GM23338 (cell line): ENCODE data around the gene ARHGEF28.

Source experiments
- CREB1 ChIP-seq: fragments of 250-450 bp; sonication (Bioruptor Pico); IDR thresholded peaks from 2 replicates; pipeline ENCODE4 v1.5.0; 2020; ENCODE audit warnings: low read depth, mild to moderate bottlenecking, moderate library complexity
- CTCF ChIP-seq, 2 experiments: fragments of 200-600 bp in 1 of 2; sonication (generic) in 1 of 2; conservative IDR thresholded peaks; 2 replicates each; pipeline versions ENCODE4 v1.5.1 to v1.6.1; 2016 to 2017; ENCODE audit warnings: antibody characterized with exemption in 2 of 2, low read depth in 2 of 2, mild to moderate bottlenecking in 2 of 2, moderate library complexity in 1 of 2
- ETS1 ChIP-seq: IDR thresholded peaks from 2 replicates; pipeline ENCODE4 v1.6.1; 2016; ENCODE audit warnings: antibody characterized with exemption
- EZH2 ChIP-seq: fragments of 200-600 bp; sonication (generic); IDR thresholded peaks from one replicate; pipeline ENCODE4 v1.8.0; 2017; ENCODE audit warnings: antibody characterized with exemption, mild to moderate bottlenecking, low read depth; ENCODE audit not compliant: unreplicated experiment
- EZH2phosphoT487 ChIP-seq: fragments of 200-600 bp; sonication (generic); IDR thresholded peaks from one replicate; pipeline ENCODE4 v1.8.1; 2018; ENCODE audit warnings: antibody characterized with exemption; ENCODE audit not compliant: unreplicated experiment
- JUNB ChIP-seq: IDR thresholded peaks from one replicate; pipeline ENCODE4 v1.6.1; 2016; ENCODE audit warnings: antibody characterized with exemption; ENCODE audit not compliant: unreplicated experiment
- NANOG ChIP-seq: IDR thresholded peaks from 2 replicates; pipeline ENCODE4 v1.6.1; 2016; ENCODE audit warnings: antibody characterized with exemption, borderline replicate concordance
- POLR2AphosphoS5 ChIP-seq: IDR thresholded peaks from 2 replicates; pipeline ENCODE4 v1.6.1; 2016; ENCODE audit warnings: antibody characterized with exemption, low read depth
- REST ChIP-seq: IDR thresholded peaks from one replicate; pipeline ENCODE4 v1.6.1; 2018; ENCODE audit warnings: antibody characterized with exemption; ENCODE audit not compliant: unreplicated experiment
- STAT1 ChIP-seq: IDR thresholded peaks from one replicate; pipeline ENCODE4 v1.6.1; 2016; ENCODE audit warnings: antibody characterized with exemption; ENCODE audit not compliant: unreplicated experiment
- ZNF114 ChIP-seq: fragments of 250-450 bp; sonication (Bioruptor Pico); IDR thresholded peaks from 2 replicates; pipeline ENCODE4 v1.5.0; 2020; ENCODE audit warnings: mild to moderate bottlenecking, moderate library complexity
- ZNF331 ChIP-seq: fragments of 250-450 bp; sonication (Bioruptor Pico); IDR thresholded peaks from 2 replicates; pipeline ENCODE4 v1.5.0; 2020; ENCODE audit warnings: low read depth, mild to moderate bottlenecking, moderate library complexity
- ZNF462 ChIP-seq: fragments of 250-450 bp; sonication (Bioruptor Pico); IDR thresholded peaks from 2 replicates; pipeline ENCODE4 v1.5.0; 2020; ENCODE audit warnings: mild to moderate bottlenecking, moderate library complexity

GRCh38 chr5:73678807-73679206, 52.8 kb downstream of the ARHGEF28 start:
- TF ChIP-seq CTCF (conservative IDR thresholded peaks at IDR 0.05; ENCODE audit: low read depth in 2 of 2) (no peak), JUNB (no peak), EZH2 (no peak), POLR2AphosphoS5 (no peak), ZNF114 (CRISPR knock-in tag) (no peak), REST (no peak), NANOG (no peak), EZH2phosphoT487 (no peak), ZNF331 (CRISPR knock-in tag) (no peak), CREB1 (CRISPR knock-in tag) (no peak), STAT1 (no peak), ETS1 (no peak), ZNF462 (CRISPR knock-in tag) (no peak)
